NCI-H460 (cell line): ENCODE data around the gene PCYOX1L. TPM values are rescaled to one million over a fixed set of nuclear protein-coding genes. Genes with fewer than 3 reads are reported as not detected.

Source experiments
- DNase-seq: peaks from one replicate; pipeline ENCODE4 v3.0.0-alpha.2; 2016; ENCODE audit warnings: low read depth; ENCODE audit errors: extremely low read depth
- polyA plus RNA-seq: library from polyadenylated mRNA; depleted of rRNA; stranded (reverse); fragments of >200 nt; gene quantifications from 2 replicates; pipeline ENCODE4 v1.2.3, GENCODE V29; 2014; cell fraction: nucleus; rRNA removed
- total RNA-seq: library from RNA; depleted of rRNA; stranded (reverse); fragments of >200 nt; shearing (Covaris generic); gene quantifications from 2 replicates; pipeline ENCODE4 v1.2.3, GENCODE V29; 2014; rRNA removed

The PCYOX1L gene
- 10.5 and 11.4 TPM in 2 replicates for total RNA-seq
- polyA plus RNA-seq = 26.2 and 34.3 TPM in 2 replicates

GRCh38 chr5:149357370-149358293 lies at the start of gene PCYOX1L:
Gene PCYOX1L, plus strand, starts transcription at chr5:149358046. Its CDS starts 23 bp downstream, at chr5:149358069.
- peak; percentile 95 for DNase-seq

- no peak for DNase-seq
Observed at GRCh38 chr5:149309354-149309753, 48.5 kb upstream of the PCYOX1L start.

GRCh38 chr5:149310488-149310887 lies 47.4 kb upstream of the PCYOX1L start:
- no peak for DNase-seq

- no peak for DNase-seq
Observed at GRCh38 chr5:149310947-149311658, 46.7 kb upstream of the PCYOX1L start.

GRCh38 chr5:149313151-149313841 lies 44.5 kb upstream of the PCYOX1L start:
- no peak for DNase-seq

- no peak for DNase-seq
Observed at GRCh38 chr5:149314571-149315111, 43.2 kb upstream of the PCYOX1L start.

GRCh38 chr5:149315753-149316152 lies 42.1 kb upstream of the PCYOX1L start:
- DNase-seq = no peak

- peak; percentile 48 for DNase-seq
Observed at GRCh38 chr5:149317281-149318048, 40.4 kb upstream of the PCYOX1L start.

GRCh38 chr5:149319174-149319573 lies 38.7 kb upstream of the PCYOX1L start:
- DNase-seq = no peak

GRCh38 chr5:149320791-149321330 lies 37.0 kb upstream of the PCYOX1L start:
- peak; percentile 63 for DNase-seq

- DNase-seq = no peak
Observed at GRCh38 chr5:149322518-149322917, 35.3 kb upstream of the PCYOX1L start.

- no peak for DNase-seq
Observed at GRCh38 chr5:149323210-149323609, 34.6 kb upstream of the PCYOX1L start.

GRCh38 chr5:149323621-149324205 lies 34.1 kb upstream of the PCYOX1L start:
- DNase-seq = no peak

- no peak for DNase-seq
Observed at GRCh38 chr5:149324641-149325040, 33.2 kb upstream of the PCYOX1L start.

GRCh38 chr5:149325166-149325735 lies 32.6 kb upstream of the PCYOX1L start:
- DNase-seq = no peak

- no peak for DNase-seq
Observed at GRCh38 chr5:149325894-149326293, 32.0 kb upstream of the PCYOX1L start.

GRCh38 chr5:149326611-149327010 lies 31.2 kb upstream of the PCYOX1L start:
- DNase-seq = no peak

GRCh38 chr5:149328177-149328576 lies 29.7 kb upstream of the PCYOX1L start:
- DNase-seq = no peak
